GM08714 (cell line): ENCODE data around the gene IL6R.

Experiments used
- H3K4me3 ChIP-seq: fragments of 200-500 bp; sonication (Bioruptor generic); 2 replicates; pipeline ENCODE4 v1.5.1; 2014; ENCODE audit warnings: mild to moderate bottlenecking, low read length, inconsistent platforms
- ZNF274 ChIP-seq: IDR thresholded peaks from 2 replicates; pipeline ENCODE4 v1.6.1; 2012; ENCODE audit warnings: mild to moderate bottlenecking, low read depth, low read length

The IL6R gene

GRCh38 chr1:154427173-154428139 is 22.3 kb downstream of the IL6R start:
- no peak for TF ChIP-seq ZNF274
- no peak overlapping the region for H3K4me3 ChIP-seq

GRCh38 chr1:154429118-154429517 is 24.0 kb downstream of the IL6R start:
- no peak overlapping the region for H3K4me3 ChIP-seq
- no peak for TF ChIP-seq ZNF274

- no peak overlapping the region for H3K4me3 ChIP-seq
- no peak for TF ChIP-seq ZNF274
These were observed 24.9 kb downstream of the IL6R start for GRCh38 chr1:154429841-154430611.

GRCh38 chr1:154430903-154431302 is 25.8 kb downstream of the IL6R start:
- no peak for TF ChIP-seq ZNF274
- H3K4me3 ChIP-seq = no peak overlapping the region

GRCh38 chr1:154431586-154432373 is 26.6 kb downstream of the IL6R start:
- H3K4me3 ChIP-seq = no peak overlapping the region
- no peak for TF ChIP-seq ZNF274

GRCh38 chr1:154433161-154433764 is 28.1 kb downstream of the IL6R start:
- no peak for TF ChIP-seq ZNF274
- H3K4me3 ChIP-seq = no peak overlapping the region

GRCh38 chr1:154434346-154435085 is 29.4 kb downstream of the IL6R start:
- TF ChIP-seq ZNF274 = no peak
- H3K4me3 ChIP-seq = no peak overlapping the region

- H3K4me3 ChIP-seq = no peak overlapping the region
- no peak for TF ChIP-seq ZNF274
These were observed 30.6 kb downstream of the IL6R start for GRCh38 chr1:154435599-154436200.

- H3K4me3 ChIP-seq = no peak overlapping the region
- TF ChIP-seq ZNF274 = no peak
These were observed 31.3 kb downstream of the IL6R start for GRCh38 chr1:154436433-154436832.

- peak overlapping the region; percentile 24; the same call in 1 of the 2 replicates for H3K4me3 ChIP-seq
- TF ChIP-seq ZNF274 = no peak
These were observed 35.1 kb downstream of the IL6R start for GRCh38 chr1:154440036-154440804.

GRCh38 chr1:154441241-154441888 is 36.2 kb downstream of the IL6R start:
- H3K4me3 ChIP-seq = no peak overlapping the region
- TF ChIP-seq ZNF274 = no peak
